Gastrocnemius medialis (tissue), 4 donors: Measurements from ENCODE around the gene SDS.

ENCODE experiments used
- POLR2A ChIP-seq, 2 donors: fragments of 450-650 bp; IDR thresholded peaks; one replicate each; pipeline ENCODE4 v1.6.1; 2017; ENCODE audit warnings: antibody characterized with exemption in 2 of 2, mild to moderate bottlenecking in 2 of 2, moderate library complexity in 2 of 2
- TF ChIP-seq, protein P1 (sequence below), 5 experiments: fragments of 450-650 bp in 3 of 5; fragments of 200-600 bp in 2 of 5; sonication (generic) in 2 of 5; IDR thresholded peaks in 4 of 5; conservative IDR thresholded peaks in 1 of 5; 1 replicate in 4 of 5; 2 replicates in 1 of 5; pipeline ENCODE4 v1.5.1; 2016 to 2019; ENCODE audit warnings: antibody characterized with exemption in 5 of 5, mild to moderate bottlenecking in 3 of 5, moderate library complexity in 3 of 5

DNA sequence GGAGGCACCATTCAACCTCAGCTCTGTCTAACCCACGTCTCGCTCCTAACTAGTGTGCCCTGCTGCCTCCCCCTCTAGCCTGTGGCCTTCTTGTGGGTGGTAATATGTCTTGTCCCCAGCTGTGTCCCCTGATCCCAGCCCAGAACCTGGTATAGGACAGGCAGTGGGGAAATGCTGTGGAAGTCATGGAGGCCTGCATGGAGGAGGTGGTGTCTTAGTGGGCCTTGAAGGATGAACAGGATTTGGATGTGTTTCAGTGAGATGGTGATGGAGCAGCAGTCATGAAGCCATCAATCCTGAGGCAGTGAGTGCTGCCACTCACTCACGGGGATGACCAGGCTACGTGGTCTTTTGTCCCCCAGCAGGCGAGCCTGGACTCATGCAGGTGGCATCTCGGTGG is 31.9 kb downstream of the SDS start:
- TF ChIP-seq, protein P1, sequence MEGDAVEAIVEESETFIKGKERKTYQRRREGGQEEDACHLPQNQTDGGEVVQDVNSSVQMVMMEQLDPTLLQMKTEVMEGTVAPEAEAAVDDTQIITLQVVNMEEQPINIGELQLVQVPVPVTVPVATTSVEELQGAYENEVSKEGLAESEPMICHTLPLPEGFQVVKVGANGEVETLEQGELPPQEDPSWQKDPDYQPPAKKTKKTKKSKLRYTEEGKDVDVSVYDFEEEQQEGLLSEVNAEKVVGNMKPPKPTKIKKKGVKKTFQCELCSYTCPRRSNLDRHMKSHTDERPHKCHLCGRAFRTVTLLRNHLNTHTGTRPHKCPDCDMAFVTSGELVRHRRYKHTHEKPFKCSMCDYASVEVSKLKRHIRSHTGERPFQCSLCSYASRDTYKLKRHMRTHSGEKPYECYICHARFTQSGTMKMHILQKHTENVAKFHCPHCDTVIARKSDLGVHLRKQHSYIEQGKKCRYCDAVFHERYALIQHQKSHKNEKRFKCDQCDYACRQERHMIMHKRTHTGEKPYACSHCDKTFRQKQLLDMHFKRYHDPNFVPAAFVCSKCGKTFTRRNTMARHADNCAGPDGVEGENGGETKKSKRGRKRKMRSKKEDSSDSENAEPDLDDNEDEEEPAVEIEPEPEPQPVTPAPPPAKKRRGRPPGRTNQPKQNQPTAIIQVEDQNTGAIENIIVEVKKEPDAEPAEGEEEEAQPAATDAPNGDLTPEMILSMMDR (IDR thresholded peaks at IDR 0.05 in 4 of 5, conservative IDR thresholded peaks at IDR 0.05 in 1 of 5): no peak
- TF ChIP-seq POLR2A (IDR thresholded peaks at IDR 0.05): no peak
